Spinal cord (tissue), 10 donors: ENCODE measurements around the gene PAXX. TPM values are rescaled to one million over a fixed set of nuclear protein-coding genes. Genes with fewer than 3 reads are reported as not detected.

Experiments used
- DNase-seq, 6 donors: peaks; one replicate each; pipeline versions ENCODE4 v3.0.0 to v3.0.0-alpha.2; 2013 to 2015; ENCODE audit warnings: low spot score in 6 of 6, low read depth in 4 of 6
- H3K27ac ChIP-seq: one replicate; pipeline ENCODE4 v1.5.1; 2013; ENCODE audit warnings: low read depth, low read length, control low read depth
- H3K27me3 ChIP-seq: one replicate; pipeline ENCODE4 v1.6.1; 2013; ENCODE audit warnings: low read length; ENCODE audit not compliant: control insufficient read depth, insufficient read depth
- H3K36me3 ChIP-seq: one replicate; pipeline ENCODE4 v1.6.1; 2013; ENCODE audit warnings: low read length; ENCODE audit not compliant: control insufficient read depth, insufficient read depth
- H3K4me1 ChIP-seq: one replicate; pipeline ENCODE4 v1.6.1; 2013; ENCODE audit warnings: low read length; ENCODE audit not compliant: control insufficient read depth, insufficient read depth
- H3K4me3 ChIP-seq: one replicate; pipeline ENCODE4 v1.5.1; 2013; ENCODE audit warnings: low read depth, low read length, control low read depth
- H3K9me3 ChIP-seq: one replicate; pipeline ENCODE4 v1.6.1; 2013; ENCODE audit warnings: low read length; ENCODE audit not compliant: control insufficient read depth, insufficient read depth
- WGBS: methylation state at CpG from one replicate; pipeline ENCODE4 v1.1.5; 2013; ENCODE audit warnings: missing lambda C conversion rate; ENCODE audit not compliant: insufficient coverage; 5-methylcytosine and 5-hydroxymethylcytosine counted together
- polyA plus RNA-seq, 2 donors: library from polyadenylated mRNA; unstranded; fragments of 120-200 nt; gene quantifications; one replicate each; pipeline ENCODE4 v1.2.1, GENCODE V29; 2013; ENCODE audit not compliant: insufficient read length in 2 of 2
- total RNA-seq, 2 donors: library from RNA; depleted of rRNA in 1 of 2; stranded (reverse); fragments of 120-200 nt in 1 of 2; fragments of >200 nt in 1 of 2; gene quantifications; one replicate each; pipeline versions ENCODE4 v1.2.3 to v1.2.4, GENCODE V29; 2013 to 2014
- donor health status: healthy.

The PAXX gene
- total and polyA plus RNA-seq, 4 donors, result 15.7 to 108 (median 72.7) TPM

GRCh38 chr9:137023157-137023556 is 30.9 kb downstream of the PAXX start:
- Histone ChIP-seq H3K36me3 (peaks cover 79% of the 10 kb centered on the region), H3K9me3 (no peaks in the 10 kb centered on the region), H3K4me3 (no peak overlapping the region), H3K27me3 (no peaks in the 10 kb centered on the region), H3K27ac (peak overlapping the region; percentile 94), H3K4me1 (peaks cover 50% of the 10 kb centered on the region)
- WGBS, result 69% methylated on average over 7 of the region's 7 CpGs
- no peak for DNase-seq

GRCh38 chr9:137023583-137023991 is 31.4 kb downstream of the PAXX start:
- peak overlapping the region; percentile 94 for H3K27ac ChIP-seq

GRCh38 chr9:137025517-137025966 is 33.3 kb downstream of the PAXX start:
- peaks cover 57% of the 10 kb centered on the region for H3K36me3 ChIP-seq
- peak overlapping the region; percentile 21 for H3K4me3 ChIP-seq
- H3K9me3 ChIP-seq, result no peaks in the 10 kb centered on the region
- no peaks in the 10 kb centered on the region for H3K27me3 ChIP-seq
- peak overlapping the region; percentile 94 for H3K27ac ChIP-seq
- WGBS, result 22% methylated on average over 21 of the region's 21 CpGs
- H3K4me1 ChIP-seq, result peaks cover 67% of the 10 kb centered on the region
- peak in 3 of 6 donors; percentile 46 to 88 (median 85) for DNase-seq

More at GRCh38 chr9:137023583-137023991, 31.4 kb downstream of the PAXX start:
- Histone ChIP-seq H3K9me3 (no peaks in the 10 kb centered on the region), H3K27me3 (no peaks in the 10 kb centered on the region), H3K4me3 (no peak overlapping the region), H3K4me1 (peaks cover 53% of the 10 kb centered on the region), H3K36me3 (peaks cover 77% of the 10 kb centered on the region)
- no peak for DNase-seq
- WGBS, result 66% methylated on average over 14 of the region's 15 CpGs

- H3K4me1 ChIP-seq, result peaks cover 67% of the 10 kb centered on the region
These were observed 34.2 kb downstream of the PAXX start for GRCh38 chr9:137026384-137026783.

GRCh38 chr9:137026828-137027227 is 34.6 kb downstream of the PAXX start:
- DNase-seq, result no peak
- no peaks in the 10 kb centered on the region for H3K27me3 ChIP-seq
- peak overlapping the region; percentile 65 for H3K4me3 ChIP-seq
- 79% methylated on average over 4 of the region's 4 CpGs for WGBS
- H3K4me1 ChIP-seq, result peaks cover 67% of the 10 kb centered on the region
- H3K36me3 ChIP-seq, result peaks cover 47% of the 10 kb centered on the region
- H3K9me3 ChIP-seq, result no peaks in the 10 kb centered on the region
- H3K27ac ChIP-seq, result peak overlapping the region; percentile 94

More at GRCh38 chr9:137026384-137026783, 34.2 kb downstream of the PAXX start:
- 69% methylated on average over 2 of the region's 2 CpGs for WGBS
- Histone ChIP-seq H3K4me3 (peak overlapping the region; percentile 65), H3K27ac (peak overlapping the region; percentile 94), H3K27me3 (no peaks in the 10 kb centered on the region), H3K36me3 (peaks cover 51% of the 10 kb centered on the region), H3K9me3 (no peaks in the 10 kb centered on the region)
- DNase-seq, result no peak

GRCh38 chr9:137027369-137028262 is 35.4 kb downstream of the PAXX start, which contains the start of gene ABCA2:
TSS of gene ABCA2 (minus strand) at chr9:137028237. CDS start at chr9:137028140, 97 bp downstream.
- WGBS, result 2% methylated on average over 95 of the region's 95 CpGs
- H3K4me3 ChIP-seq, result peak within 1 kb of the TSS; percentile 65
- peaks cover 63% of the 10 kb centered on the region for H3K4me1 ChIP-seq
- peak within 1 kb of the TSS; percentile 94 for H3K27ac ChIP-seq
- no peaks in the 10 kb centered on the region for H3K9me3 ChIP-seq
- peaks cover 39% of the 10 kb centered on the region for H3K36me3 ChIP-seq
- no peak for DNase-seq
- H3K27me3 ChIP-seq, result no peaks in the 10 kb centered on the region

GRCh38 chr9:137028263-137029057 is 36.2 kb downstream of the PAXX start:
- peaks cover 31% of the 10 kb centered on the region for H3K36me3 ChIP-seq
- H3K4me1 ChIP-seq, result peaks cover 59% of the 10 kb centered on the region
- DNase-seq, result peak in 5 of 6 donors; percentile 50 to 91 (median 63)
- H3K27ac ChIP-seq, result peak overlapping the region; percentile 67
- no peaks in the 10 kb centered on the region for H3K9me3 ChIP-seq
- WGBS, result under 1% methylated on average over 96 of the region's 98 CpGs
- peak overlapping the region; percentile 46 for H3K4me3 ChIP-seq
- no peaks in the 10 kb centered on the region for H3K27me3 ChIP-seq

- H3K9me3 ChIP-seq, result no peaks in the 10 kb centered on the region
- no peaks in the 10 kb centered on the region for H3K27me3 ChIP-seq
- peak in 2 of 6 donors; percentile 64 to 74 for DNase-seq
- peaks cover 51% of the 10 kb centered on the region for H3K4me1 ChIP-seq
- peak overlapping the region; percentile 40 for H3K27ac ChIP-seq
- peak overlapping the region; percentile 46 for H3K4me3 ChIP-seq
- 23% methylated on average over 11 of the region's 19 CpGs for WGBS
- peaks cover 22% of the 10 kb centered on the region for H3K36me3 ChIP-seq
These were observed 37.1 kb downstream of the PAXX start for GRCh38 chr9:137029058-137029936.
